ENCODE results near the gene DNAJC10. TPM values are rescaled to one million over a fixed set of nuclear protein-coding genes. Genes with fewer than 3 reads are reported as not detected.
"Not testable (repeated sequence)": the region's sequence is repeated elsewhere in the genome, so short reads cannot be mapped to it uniquely, and the experiment has no call there.

The DNAJC10 gene
- total RNA-seq, 4 donors from 2014 or later, result 39.1 to 46.9 (median 39.5) TPM

DNA sequence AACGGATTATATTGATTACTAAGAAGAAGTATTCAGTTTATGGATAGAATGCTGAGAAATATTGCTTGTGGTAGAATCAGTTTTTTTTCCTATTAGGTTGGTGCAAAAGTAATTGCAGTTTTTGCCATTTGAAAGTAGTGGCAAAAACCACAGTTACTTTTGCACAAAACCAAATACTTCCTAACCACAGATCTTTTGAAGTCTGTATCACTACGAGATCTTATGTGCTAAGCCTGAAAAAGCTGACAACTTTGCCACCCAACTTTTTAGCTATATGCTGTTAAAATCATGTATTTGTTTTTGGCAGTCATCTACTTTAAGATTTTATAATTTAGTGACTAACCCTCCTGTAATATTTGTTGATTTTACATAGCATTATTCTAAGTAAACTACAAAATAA is 24.6 kb downstream of the DNAJC10 start:
- 81% methylated on average over 2 of the region's 2 CpGs for WGBS
- no peak overlapping the region for H3K27ac ChIP-seq (replicated peaks in 1 of 4)
- no peak for TF ChIP-seq POLR2A (IDR thresholded peaks at IDR 0.05; ENCODE audit: low read depth)
- TF ChIP-seq, protein P1, sequence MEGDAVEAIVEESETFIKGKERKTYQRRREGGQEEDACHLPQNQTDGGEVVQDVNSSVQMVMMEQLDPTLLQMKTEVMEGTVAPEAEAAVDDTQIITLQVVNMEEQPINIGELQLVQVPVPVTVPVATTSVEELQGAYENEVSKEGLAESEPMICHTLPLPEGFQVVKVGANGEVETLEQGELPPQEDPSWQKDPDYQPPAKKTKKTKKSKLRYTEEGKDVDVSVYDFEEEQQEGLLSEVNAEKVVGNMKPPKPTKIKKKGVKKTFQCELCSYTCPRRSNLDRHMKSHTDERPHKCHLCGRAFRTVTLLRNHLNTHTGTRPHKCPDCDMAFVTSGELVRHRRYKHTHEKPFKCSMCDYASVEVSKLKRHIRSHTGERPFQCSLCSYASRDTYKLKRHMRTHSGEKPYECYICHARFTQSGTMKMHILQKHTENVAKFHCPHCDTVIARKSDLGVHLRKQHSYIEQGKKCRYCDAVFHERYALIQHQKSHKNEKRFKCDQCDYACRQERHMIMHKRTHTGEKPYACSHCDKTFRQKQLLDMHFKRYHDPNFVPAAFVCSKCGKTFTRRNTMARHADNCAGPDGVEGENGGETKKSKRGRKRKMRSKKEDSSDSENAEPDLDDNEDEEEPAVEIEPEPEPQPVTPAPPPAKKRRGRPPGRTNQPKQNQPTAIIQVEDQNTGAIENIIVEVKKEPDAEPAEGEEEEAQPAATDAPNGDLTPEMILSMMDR (IDR thresholded peaks at IDR 0.05), result no peak
- TF ChIP-seq POLR2AphosphoS5 (IDR thresholded peaks at IDR 0.05), result no peak
- TF ChIP-seq EP300 (IDR thresholded peaks at IDR 0.05), result no peak
- H3K4me1 ChIP-seq, result no peaks in the 10 kb centered on the region
- H3K4me3 ChIP-seq, result no peak overlapping the region
- H3K9me3 ChIP-seq, result no peaks in the 10 kb centered on the region
- intact Hi-C loops (cut with DNase I), result no loop called here
- peaks cover 32 to 86% (median 50%) of the 10 kb centered on the region in 4 donors for H3K36me3 ChIP-seq
- no peaks in the 10 kb centered on the region for H3K27me3 ChIP-seq
- DNase-seq (ENCODE audit: extremely low spot score), result no peak

DNA sequence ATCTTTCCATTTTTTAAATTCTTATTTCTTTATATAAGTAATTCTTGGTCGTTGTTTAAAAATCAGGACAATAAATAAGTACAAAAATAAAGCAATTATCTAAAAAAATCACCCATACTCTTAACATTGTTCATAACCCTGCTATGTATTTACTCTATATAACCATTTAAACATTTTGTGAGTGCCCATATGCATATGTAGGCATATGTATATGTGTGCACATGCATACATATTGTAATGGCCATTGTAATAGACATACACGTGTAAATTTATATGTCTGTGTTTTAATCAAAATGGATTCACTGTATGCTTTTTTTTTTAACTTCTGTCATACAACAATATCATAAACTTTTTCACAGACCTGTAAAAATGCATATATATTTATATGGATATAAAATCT is 25.6 kb downstream of the DNAJC10 start:
- H3K27ac ChIP-seq (replicated peaks in 1 of 4), result no peak overlapping the region
- 100% methylated on average over 2 of the region's 2 CpGs for WGBS
- H3K9me3 ChIP-seq, result no peaks in the 10 kb centered on the region
- no peak for DNase-seq (ENCODE audit: extremely low spot score)
- peaks cover 31 to 81% (median 49%) of the 10 kb centered on the region in 4 donors for H3K36me3 ChIP-seq
- no peaks in the 10 kb centered on the region for H3K27me3 ChIP-seq
- no peak overlapping the region for H3K4me3 ChIP-seq
- H3K4me1 ChIP-seq, result no peaks in the 10 kb centered on the region
- TF ChIP-seq POLR2AphosphoS5 (IDR thresholded peaks at IDR 0.05), result no peak
- no peak for TF ChIP-seq EP300 (IDR thresholded peaks at IDR 0.05)
- TF ChIP-seq, protein P1 (IDR thresholded peaks at IDR 0.05), result no peak
- TF ChIP-seq POLR2A (IDR thresholded peaks at IDR 0.05; ENCODE audit: low read depth), result no peak
- intact Hi-C loops (cut with DNase I), result no loop called here

DNA sequence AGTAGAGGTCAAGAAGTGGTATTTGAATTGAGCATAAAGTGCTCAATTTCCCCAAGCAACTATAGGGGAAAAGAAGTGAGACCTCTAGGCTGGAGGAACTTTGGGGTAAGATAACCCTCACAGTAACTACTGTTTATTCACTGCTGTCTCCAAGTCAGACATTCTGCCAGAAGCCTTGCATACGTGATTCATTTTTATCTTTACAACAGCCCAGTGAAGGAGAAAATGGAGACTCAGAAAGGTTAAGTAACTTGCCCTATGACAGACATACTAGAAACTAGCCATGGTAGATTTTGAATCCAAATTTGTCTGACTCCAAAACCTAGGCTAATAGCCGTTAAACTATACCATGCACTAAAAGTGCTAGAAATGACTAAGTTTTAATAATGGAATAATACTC is 28.4 kb downstream of the DNAJC10 start:
- TF ChIP-seq POLR2A (IDR thresholded peaks at IDR 0.05; ENCODE audit: low read depth), result no peak
- TF ChIP-seq POLR2AphosphoS5 (IDR thresholded peaks at IDR 0.05), result no peak
- TF ChIP-seq, protein P1 (IDR thresholded peaks at IDR 0.05), result no peak
- TF ChIP-seq EP300 (IDR thresholded peaks at IDR 0.05), result no peak
- Histone ChIP-seq H3K4me3 (no peak overlapping the region), H3K9me3 (no peaks in the 10 kb centered on the region), H3K4me1 (no peaks in the 10 kb centered on the region), H3K36me3 (peaks cover 25 to 59% (median 35%) of the 10 kb centered on the region in 4 donors), H3K27me3 (no peaks in the 10 kb centered on the region), H3K27ac (replicated peaks in 1 of 4) (no peak overlapping the region)
- no peak for DNase-seq (ENCODE audit: extremely low spot score)
- 81% methylated on average over 2 of the region's 2 CpGs for WGBS
- intact Hi-C loops (cut with DNase I), result no loop called here

DNA sequence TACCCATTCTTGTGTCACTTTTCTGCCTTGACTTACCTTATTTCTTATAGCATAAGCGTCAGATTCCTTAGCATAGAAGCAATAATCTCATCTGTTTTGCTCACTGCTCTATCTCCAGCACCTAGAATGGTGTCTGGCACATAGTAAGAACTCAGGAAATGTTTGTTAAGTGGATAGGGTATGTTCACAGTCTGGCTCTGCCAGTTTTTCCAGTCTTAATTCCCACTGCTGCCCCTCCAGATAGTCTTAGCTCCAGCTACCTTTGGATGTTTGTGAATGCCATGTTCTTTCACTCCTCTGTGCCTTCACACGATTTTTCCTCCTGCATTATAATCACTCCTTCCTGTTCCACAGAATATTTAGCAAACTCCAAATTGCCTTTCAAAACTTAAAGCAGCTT is 29.0 kb downstream of the DNAJC10 start:
- Histone ChIP-seq H3K27me3 (no peaks in the 10 kb centered on the region), H3K36me3 (peaks cover 25 to 65% (median 38%) of the 10 kb centered on the region in 4 donors), H3K4me3 (no peak overlapping the region), H3K27ac (replicated peaks in 1 of 4) (no peak overlapping the region), H3K4me1 (no peaks in the 10 kb centered on the region), H3K9me3 (no peaks in the 10 kb centered on the region)
- DNase-seq (ENCODE audit: extremely low spot score), result no peak
- intact Hi-C loops (cut with DNase I), result no loop called here
- WGBS, result 88% methylated on average over 2 of the region's 2 CpGs
- no peak for TF ChIP-seq POLR2AphosphoS5 (IDR thresholded peaks at IDR 0.05)
- TF ChIP-seq, protein P1 (IDR thresholded peaks at IDR 0.05), result no peak
- TF ChIP-seq EP300 (IDR thresholded peaks at IDR 0.05), result no peak
- no peak for TF ChIP-seq POLR2A (IDR thresholded peaks at IDR 0.05; ENCODE audit: low read depth)

DNA sequence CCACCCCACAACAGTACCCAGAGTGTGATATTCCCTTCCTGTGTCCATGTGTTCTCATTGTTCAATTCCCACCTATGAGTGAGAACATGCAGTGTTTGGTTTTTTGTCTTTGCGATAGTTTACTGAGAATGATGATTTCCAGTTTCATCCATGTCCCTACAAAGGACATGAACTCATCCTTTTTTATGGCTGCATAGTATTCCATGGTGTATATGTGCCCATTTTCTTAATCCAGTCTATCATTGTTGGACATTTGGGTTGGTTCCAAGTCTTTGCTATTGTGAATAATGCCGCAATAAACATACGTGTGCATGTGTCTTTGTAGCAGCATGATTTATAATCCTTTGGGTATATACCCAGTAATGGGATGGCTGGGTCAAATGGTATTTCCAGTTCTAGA is 29.8 kb downstream of the DNAJC10 start:
- H3K4me1 ChIP-seq; H3K27ac ChIP-seq (replicated peaks in 1 of 4); intact Hi-C loops (cut with DNase I); DNase-seq (ENCODE audit: extremely low spot score); H3K4me3 ChIP-seq; H3K27me3 ChIP-seq; H3K9me3 ChIP-seq: not testable (repeated sequence)
- WGBS, result 94% methylated on average over 3 of the region's 3 CpGs
- peaks cover 25 to 67% (median 42%) of the 10 kb centered on the region in 4 donors for H3K36me3 ChIP-seq
